ENCODE results near the gene LAPTM4A.
A peak's percentile ranks its signal among the peaks of the same experiment; 100 is the strongest.
"Not testable (repeated sequence)": the region's sequence is repeated elsewhere in the genome, so short reads cannot be mapped to it uniquely, and the experiment has no call there.

The LAPTM4A gene

GRCh38 chr2:20051532-20052228 lies at the start of gene LAPTM4A:
TSS of gene LAPTM4A (minus strand) at chr2:20051628. CDS start at chr2:20051520, 108 bp downstream.
- DNase-seq (ENCODE audit: low spot score), result peak; percentile 98

- DNase-seq (ENCODE audit: low spot score), result no peak
These were observed 49.3 kb upstream of the LAPTM4A start for GRCh38 chr2:20100711-20101110.

- no peak for DNase-seq (ENCODE audit: low spot score)
These were observed 48.4 kb upstream of the LAPTM4A start for GRCh38 chr2:20099780-20100179.

GRCh38 chr2:20097889-20098714 lies 46.7 kb upstream of the LAPTM4A start:
- DNase-seq (ENCODE audit: low spot score), result peak; percentile 87

- no peak for DNase-seq (ENCODE audit: low spot score)
These were observed 44.0 kb upstream of the LAPTM4A start for GRCh38 chr2:20095469-20095868.

GRCh38 chr2:20094955-20095354 lies 43.5 kb upstream of the LAPTM4A start:
- no peak for DNase-seq (ENCODE audit: low spot score)

GRCh38 chr2:20094142-20094755 lies 42.8 kb upstream of the LAPTM4A start:
- DNase-seq (ENCODE audit: low spot score), result no peak

- peak; percentile 73 for DNase-seq (ENCODE audit: low spot score)
These were observed 42.1 kb upstream of the LAPTM4A start for GRCh38 chr2:20093263-20094141.

GRCh38 chr2:20092901-20093235 lies 41.4 kb upstream of the LAPTM4A start:
- DNase-seq (ENCODE audit: low spot score), result no peak

GRCh38 chr2:20092226-20092900 lies 40.9 kb upstream of the LAPTM4A start:
- DNase-seq (ENCODE audit: low spot score), result no peak

GRCh38 chr2:20091305-20091991 lies 40.0 kb upstream of the LAPTM4A start:
- DNase-seq (ENCODE audit: low spot score), result no peak

- no peak for DNase-seq (ENCODE audit: low spot score)
These were observed 38.5 kb upstream of the LAPTM4A start for GRCh38 chr2:20089715-20090464.

GRCh38 chr2:20085909-20086308 lies 34.5 kb upstream of the LAPTM4A start:
- DNase-seq (ENCODE audit: low spot score), result not testable (repeated sequence)

GRCh38 chr2:20082812-20083211 lies 31.4 kb upstream of the LAPTM4A start:
- DNase-seq (ENCODE audit: low spot score), result not testable (repeated sequence)

- no peak for DNase-seq (ENCODE audit: low spot score)
These were observed 30.4 kb upstream of the LAPTM4A start for GRCh38 chr2:20081841-20082240.

- DNase-seq (ENCODE audit: low spot score), result peak; percentile 87
These were observed 29.5 kb upstream of the LAPTM4A start for GRCh38 chr2:20080839-20081415.

- DNase-seq (ENCODE audit: low spot score), result peak; percentile 68
These were observed 29.0 kb upstream of the LAPTM4A start for GRCh38 chr2:20080428-20080827.

GRCh38 chr2:20079546-20080115 lies 28.2 kb upstream of the LAPTM4A start:
- no peak for DNase-seq (ENCODE audit: low spot score)

GRCh38 chr2:20077411-20077940 lies 26.0 kb upstream of the LAPTM4A start:
- DNase-seq (ENCODE audit: low spot score), result no peak

All from ecto neural progenitor cell (in vitro differentiated cells).